SIG-M5 (cell line): Measurements from ENCODE around the gene CRYBA2.

Experiments used
- DNase-seq: peaks from one replicate; lab custom pipeline; 2025; lab: John Stamatoyannopoulos, UW

The CRYBA2 gene

DNA sequence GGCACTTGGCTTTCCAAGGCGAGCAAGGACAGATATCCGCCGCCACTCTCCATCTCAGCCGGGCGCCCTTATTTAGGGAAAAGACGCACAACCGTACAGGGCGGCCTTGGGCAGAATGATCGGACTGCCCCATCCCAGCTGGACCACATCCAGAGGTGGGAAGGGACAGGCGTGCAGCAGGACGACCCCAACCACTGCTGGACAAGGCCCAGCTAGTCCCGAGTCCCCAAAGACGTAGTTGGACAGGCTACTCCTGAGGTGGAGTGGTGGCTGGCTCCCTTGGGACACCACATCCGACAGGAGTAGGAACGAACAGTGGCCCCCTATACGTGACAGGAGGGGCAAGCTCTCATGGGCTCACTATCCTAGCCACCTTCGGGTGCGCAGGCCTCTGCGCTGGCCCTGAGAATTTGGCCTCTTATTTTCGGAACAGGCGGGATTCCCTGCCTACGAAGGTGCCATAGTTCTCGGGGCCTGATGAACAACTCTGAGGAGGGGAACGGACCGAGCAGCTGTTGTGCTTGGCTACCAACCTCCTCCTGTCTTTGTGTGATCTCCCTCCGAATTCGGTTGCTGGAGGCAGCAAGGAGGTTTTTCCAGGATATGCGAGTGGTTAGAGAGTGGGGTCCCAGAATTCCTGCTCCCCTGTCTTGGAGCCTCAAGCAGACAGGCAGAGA, 10.5 kb downstream of the CRYBA2 start:
- no peak for DNase-seq

GRCh38 chr2:218981881-218982585, 11.2 kb downstream of the CRYBA2 start:
- DNase-seq = no peak

DNA sequence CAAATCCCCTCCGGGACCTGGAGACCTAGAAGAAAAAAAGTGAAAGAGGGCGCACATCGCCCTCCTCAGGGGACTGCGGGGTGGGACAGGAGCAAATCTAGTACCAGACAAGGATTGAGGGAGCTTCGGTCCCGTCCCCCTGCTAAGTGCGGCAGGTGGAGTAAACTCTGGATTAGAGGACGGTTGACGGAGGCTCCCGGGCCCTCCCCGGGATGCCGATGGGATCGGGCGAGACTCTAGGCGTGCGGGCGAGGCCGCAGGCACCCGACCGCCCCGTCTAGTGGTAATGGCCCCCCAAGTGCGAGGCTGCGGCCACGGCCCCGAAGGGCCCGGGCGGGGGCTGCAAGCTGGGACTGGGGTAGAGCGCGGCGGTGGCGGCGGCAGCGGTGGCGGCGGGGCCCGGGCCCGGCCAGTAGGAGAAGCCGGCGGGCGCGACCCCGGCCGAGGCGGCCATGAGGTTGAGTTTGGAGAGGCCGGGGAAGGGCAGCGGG, 11.8 kb downstream of the CRYBA2 start:
- no peak for DNase-seq

DNA sequence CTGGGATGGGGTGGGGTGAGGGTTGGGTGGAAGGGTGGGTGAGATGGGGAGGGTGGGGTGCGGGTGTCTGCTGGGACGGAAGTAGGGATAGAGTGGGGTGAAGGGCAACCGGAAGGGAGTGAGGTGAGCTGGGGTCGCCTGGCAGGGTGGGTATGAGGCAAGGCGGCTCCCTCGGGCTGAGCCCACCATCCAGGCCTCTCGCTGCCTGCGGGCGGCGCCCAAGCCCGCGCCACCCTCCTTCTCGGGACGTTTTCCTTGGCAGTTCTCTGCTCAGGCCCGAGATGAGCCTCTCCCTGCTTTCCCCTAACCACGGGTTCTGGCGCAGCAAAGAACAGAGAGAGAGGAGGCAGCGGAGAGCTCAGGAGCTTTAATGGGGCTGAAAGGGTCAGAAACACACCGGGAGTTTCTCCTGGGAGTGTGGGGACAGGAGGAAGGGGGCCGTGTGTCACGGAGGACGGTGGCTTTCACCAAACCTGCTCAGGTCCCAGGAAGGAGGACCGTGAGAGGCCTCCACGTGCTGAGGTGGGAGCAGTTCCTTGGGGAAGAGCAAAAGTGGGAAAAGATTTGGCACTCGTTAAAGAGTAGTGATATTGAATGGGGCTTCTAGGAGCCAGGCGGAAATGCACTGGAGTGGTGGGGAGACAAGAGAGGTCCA, 12.4 kb downstream of the CRYBA2 start:
- no peak for DNase-seq

DNA sequence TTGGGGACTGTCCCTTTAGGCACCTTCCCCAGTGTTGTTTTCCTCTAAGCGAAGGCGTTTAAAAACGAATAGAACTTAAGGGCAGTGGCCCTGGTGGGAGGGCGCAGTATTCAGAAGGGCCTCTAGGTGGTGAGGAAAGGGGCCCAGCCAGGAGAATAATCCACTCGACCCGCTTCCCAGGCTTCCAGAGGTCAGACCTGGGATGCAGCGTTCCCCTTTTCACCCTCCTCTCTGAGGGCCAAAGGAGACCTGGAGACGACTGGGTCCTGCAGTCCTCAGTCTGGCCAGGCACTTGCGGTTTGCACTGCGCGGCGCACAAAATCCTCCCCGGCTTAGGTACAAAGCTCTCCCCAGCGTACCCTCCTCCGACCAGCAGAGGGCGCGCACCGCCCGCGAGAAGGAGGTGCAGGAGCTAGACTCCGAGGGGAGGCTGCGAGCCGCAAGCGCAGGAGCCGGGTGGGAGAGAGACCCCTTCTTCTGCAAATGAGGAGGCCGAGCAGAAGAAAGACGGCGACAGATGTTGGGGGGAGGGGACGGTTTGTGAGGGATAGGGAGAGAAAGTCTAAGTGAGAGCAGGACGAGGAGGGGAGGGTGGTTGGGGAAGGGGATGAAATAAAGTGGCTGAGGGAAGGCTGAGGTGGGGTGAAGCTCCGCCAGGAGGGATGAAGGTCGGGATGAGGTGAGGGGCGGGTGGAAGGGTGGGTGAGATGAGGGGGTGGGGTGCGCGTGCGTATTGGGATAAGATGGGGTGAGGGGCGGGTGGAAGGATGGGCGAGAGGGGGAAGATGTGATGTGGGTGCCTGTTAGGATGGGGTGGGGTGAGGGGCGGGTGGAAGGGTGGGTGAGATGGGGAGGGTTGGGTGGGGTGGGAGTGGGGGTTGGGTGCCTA, 13.1 kb downstream of the CRYBA2 start:
- no peak for DNase-seq

- no peak for DNase-seq
Measured at GRCh38 chr2:218975060-218975777, 18.0 kb downstream of the CRYBA2 start.

DNA sequence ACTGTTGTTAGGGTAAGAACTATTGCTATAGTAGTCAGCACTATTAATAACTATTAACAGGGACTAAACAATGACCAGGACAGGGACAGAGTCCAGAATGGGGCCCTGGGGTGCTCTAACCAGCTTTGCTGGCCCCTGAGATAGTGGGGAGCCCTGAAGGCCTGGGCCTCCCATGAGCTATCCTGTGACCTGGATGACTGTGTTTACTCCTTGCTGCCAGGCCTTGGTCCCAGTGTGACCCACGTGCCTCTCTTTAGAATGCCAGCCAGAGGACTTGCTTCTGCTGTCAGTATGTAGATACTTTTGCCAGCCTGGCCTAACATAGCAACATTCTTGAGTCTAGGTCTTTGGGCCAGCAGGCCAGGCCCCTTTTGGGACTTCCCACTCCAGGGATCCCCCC, 22.3 kb downstream of the CRYBA2 start:
- no peak for DNase-seq

DNA sequence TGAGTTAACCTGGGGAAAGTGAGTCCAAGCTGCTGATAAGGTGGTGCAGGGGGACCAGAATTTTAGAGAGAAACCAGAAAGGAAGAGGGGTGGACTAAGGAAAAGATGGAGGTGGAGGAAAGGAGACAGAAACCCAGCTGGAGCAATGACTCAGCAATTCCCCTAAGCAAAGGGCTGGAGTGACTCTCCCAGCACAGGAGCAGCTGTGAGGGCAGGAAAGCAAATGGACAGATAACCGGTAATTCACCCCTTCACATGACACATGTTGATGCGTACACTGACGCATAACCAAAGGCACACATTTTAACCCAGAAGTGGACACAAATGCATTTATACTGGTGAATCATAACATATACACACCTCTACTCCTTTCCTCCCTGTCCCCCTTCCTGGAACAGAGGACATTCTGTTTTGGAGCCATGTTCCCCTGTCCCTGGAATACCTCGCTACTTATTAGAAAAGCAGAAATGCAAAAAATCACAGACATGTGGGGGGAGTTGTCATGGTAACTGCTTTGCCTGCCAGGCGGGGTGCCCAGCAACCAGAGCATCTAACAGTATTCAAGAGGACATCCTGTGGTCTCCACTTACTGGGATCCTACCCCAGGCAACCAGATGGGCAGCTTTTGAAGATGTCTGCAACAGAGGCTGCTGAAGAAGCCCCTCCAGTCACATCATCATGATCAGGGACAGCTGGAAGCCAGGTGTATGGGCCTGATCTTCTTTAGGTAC, 29.0 kb downstream of the CRYBA2 start:
- no peak for DNase-seq

DNA sequence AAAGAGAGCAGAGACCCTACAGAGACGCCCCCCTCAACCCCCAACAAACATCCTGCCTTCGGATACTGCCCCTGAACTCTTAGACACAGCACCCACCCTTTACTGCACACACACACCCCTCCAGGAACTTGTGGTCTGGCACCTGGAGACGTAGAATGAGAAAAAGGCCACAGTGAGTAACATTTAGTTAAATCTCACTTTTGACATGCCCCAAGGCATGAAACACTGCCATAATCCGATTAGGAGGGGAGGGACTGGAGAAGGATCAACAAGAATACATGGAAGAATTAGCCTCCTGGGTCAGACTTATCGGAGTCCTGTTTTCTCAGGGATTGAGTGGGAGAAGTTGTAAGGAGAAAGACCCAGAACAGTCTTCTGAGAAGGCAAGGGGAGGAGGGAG, 29.6 kb downstream of the CRYBA2 start:
- DNase-seq = no peak

DNA sequence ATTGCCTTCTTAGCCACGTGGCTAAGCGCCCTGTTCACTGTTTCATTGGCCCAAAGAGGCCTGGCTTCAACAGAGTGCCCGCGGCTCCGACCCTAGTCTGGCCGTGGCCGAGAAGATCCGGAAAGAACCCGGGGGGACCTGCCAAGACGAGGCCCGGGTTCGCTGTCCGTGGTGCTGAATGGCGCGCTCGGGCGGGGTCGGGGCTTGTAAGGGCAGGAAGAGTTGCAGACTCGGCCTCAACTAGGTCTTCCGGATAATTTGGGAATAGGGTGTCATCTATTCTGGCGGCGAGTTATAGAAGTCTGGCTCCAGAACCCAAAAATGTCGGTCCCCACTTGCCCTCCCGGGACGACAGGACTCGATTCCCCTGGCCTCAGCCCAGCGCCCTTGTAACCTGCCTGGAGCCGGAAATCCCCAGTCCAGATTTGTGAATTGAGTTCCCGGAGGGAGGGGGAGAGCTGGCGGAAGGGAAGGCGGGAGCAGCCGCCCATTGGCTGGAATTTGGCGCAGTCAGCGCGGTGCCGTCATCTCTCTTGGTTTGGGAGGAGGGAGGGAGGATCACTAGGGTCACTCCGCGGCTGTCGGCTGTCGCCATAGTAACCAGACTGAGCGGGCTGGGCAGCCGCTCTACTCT, 30.2 kb downstream of the CRYBA2 start:
- DNase-seq = no peak

- DNase-seq = no peak
Measured at GRCh38 chr2:218961651-218962570, 31.3 kb downstream of the CRYBA2 start.

GRCh38 chr2:218961229-218961628, 32.0 kb downstream of the CRYBA2 start:
- no peak for DNase-seq

- DNase-seq = no peak
Measured at GRCh38 chr2:218960309-218961165, 32.7 kb downstream of the CRYBA2 start.

DNA sequence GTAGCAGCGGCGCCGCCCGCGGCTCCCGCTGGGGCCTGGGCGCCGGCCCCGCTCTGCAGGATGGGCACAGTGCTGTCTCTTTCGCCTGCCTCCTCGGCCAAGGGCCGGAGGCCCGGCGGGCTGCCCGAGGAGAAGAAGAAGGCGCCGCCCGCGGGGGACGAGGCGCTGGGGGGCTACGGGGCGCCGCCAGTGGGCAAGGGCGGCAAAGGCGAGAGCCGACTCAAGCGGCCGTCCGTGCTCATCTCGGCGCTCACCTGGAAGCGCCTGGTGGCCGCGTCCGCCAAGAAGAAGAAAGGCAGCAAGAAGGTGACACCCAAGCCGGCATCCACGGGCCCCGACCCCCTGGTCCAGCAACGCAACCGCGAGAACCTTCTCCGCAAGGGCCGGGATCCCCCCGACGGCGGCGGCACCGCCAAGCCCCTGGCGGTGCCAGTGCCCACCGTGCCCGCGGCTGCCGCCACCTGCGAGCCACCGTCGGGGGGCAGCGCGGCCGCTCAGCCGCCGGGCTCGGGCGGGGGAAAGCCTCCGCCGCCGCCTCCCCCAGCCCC, 33.4 kb downstream of the CRYBA2 start:
- DNase-seq = no peak

- no peak for DNase-seq
Measured at GRCh38 chr2:218959141-218959731, 34.0 kb downstream of the CRYBA2 start, which contains the start of gene CDK5R2. Gene CDK5R2 (plus strand): TSS chr2:218959666. CDS start chr2:218959821, 155 bp downstream.

DNA sequence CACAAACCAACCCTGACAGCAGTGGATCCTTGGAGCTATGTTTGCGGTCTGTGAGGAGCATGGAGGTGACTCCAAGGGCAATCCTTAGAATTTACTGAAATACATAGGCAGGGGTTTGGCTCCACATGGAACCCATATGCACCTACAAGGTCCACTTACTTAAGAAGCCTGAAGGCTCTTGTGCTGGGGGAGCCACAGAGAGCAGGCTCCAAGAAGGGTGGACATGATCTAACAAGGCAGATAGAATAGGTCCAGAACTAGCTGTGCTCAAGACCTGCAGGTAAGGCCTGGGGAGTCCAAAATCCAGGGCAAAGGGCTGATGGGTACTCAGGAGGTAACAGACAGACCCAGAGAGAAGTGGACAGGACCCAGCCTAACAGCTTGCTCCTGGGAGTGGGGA, 34.9 kb downstream of the CRYBA2 start:
- DNase-seq = no peak

GRCh38 chr2:218957671-218958070, 35.6 kb downstream of the CRYBA2 start:
- no peak for DNase-seq
